ENCODE results near the gene DGCR6L.
"Not testable (repeated sequence)": the region's sequence is repeated elsewhere in the genome, so short reads cannot be mapped to it uniquely, and the experiment has no call there.

DGCR6L gene

GRCh38 chr22:20319041-20319744 lies 667 bp downstream of the DGCR6L start:
- CTCF ChIA-PET: interaction anchor here (1.0 to 1.5 kb wide), 2 partner anchors 20 to 81 kb away, joined by 4 read pairs; no protein-coding TSS in a partner anchor
- DNase-seq (ENCODE audit: extremely low spot score): peak; percentile 45
- POLR2A ChIA-PET: interaction anchor here (0.8 to 2.1 kb wide), 16 partner anchors 9 to 168 kb away, joined by 3 to 25 read pairs (median 4); partner anchors contain the start of gene ZNF74
- TF ChIP-seq L3MBTL2 (conservative IDR thresholded peaks at IDR 0.05) (peak; percentile 59; the same call in 1 of the 2 replicates), HDGF (IDR thresholded peaks at IDR 0.05; ENCODE audit: borderline replicate concordance) (no peak), ARNT (IDR thresholded peaks at IDR 0.05) (no peak), LEF1 (IDR thresholded peaks at IDR 0.05; ENCODE audit: borderline replicate concordance) (no peak), BHLHE40 (IDR thresholded peaks at IDR 0.05; ENCODE audit: borderline replicate concordance) (no peak)

- POLR2A ChIA-PET: interaction anchor here (2.1 kb wide), 1 partner anchor 76 kb away, joined by 25 read pairs; the partner anchor contains the start of gene ZNF74
- CTCF ChIA-PET: interaction anchor here (0.5 to 1.5 kb wide), 3 partner anchors 19 to 76 kb away, joined by 3 to 5 read pairs (median 4); no protein-coding TSS in a partner anchor
- DNase-seq (ENCODE audit: extremely low spot score): not testable (repeated sequence)
Measured at GRCh38 chr22:20318043-20318688, 1.7 kb downstream of the DGCR6L start.

GRCh38 chr22:20317402-20318042 lies 2.3 kb downstream of the DGCR6L start:
- CTCF ChIA-PET: interaction anchor here (0.5 to 0.6 kb wide), 2 partner anchors 26 to 77 kb away, joined by 3 to 5 read pairs; no protein-coding TSS in a partner anchor
- POLR2A ChIA-PET: not testable (repeated sequence)

GRCh38 chr22:20316844-20317401 lies 2.9 kb downstream of the DGCR6L start:
- POLR2A ChIA-PET: no interaction called here
- CTCF ChIA-PET: interaction anchor here (0.6 to 1.3 kb wide), 2 partner anchors 25 to 79 kb away, joined by 3 read pairs; no protein-coding TSS in a partner anchor
- DNase-seq (ENCODE audit: extremely low spot score): no peak
- TF ChIP-seq NFRKB (IDR thresholded peaks at IDR 0.05): no peak
- no peak for TF ChIP-seq TARDBP (IDR thresholded peaks at IDR 0.05)
- no peak for TF ChIP-seq CTBP1 (IDR thresholded peaks at IDR 0.05; ENCODE audit: borderline replicate concordance)
- no peak for TF ChIP-seq ELF4 (IDR thresholded peaks at IDR 0.05)
- TF ChIP-seq ARNT (IDR thresholded peaks at IDR 0.05): no peak
- no peak for TF ChIP-seq FOXM1 (IDR thresholded peaks at IDR 0.05; ENCODE audit: borderline replicate concordance)
- TF ChIP-seq PKNOX1 (IDR thresholded peaks at IDR 0.05): no peak
- TF ChIP-seq L3MBTL2 (conservative IDR thresholded peaks at IDR 0.05): no peak
- TF ChIP-seq BHLHE40 (IDR thresholded peaks at IDR 0.05; ENCODE audit: borderline replicate concordance): no peak
- no peak for TF ChIP-seq FOXA1 (IDR thresholded peaks at IDR 0.05)
- no peak for TF ChIP-seq SUZ12 (IDR thresholded peaks at IDR 0.05)
- no peak for TF ChIP-seq ZNF384 (IDR thresholded peaks at IDR 0.05)
- no peak for TF ChIP-seq SP1 (IDR thresholded peaks at IDR 0.05)
- TF ChIP-seq FOXK2 (IDR thresholded peaks at IDR 0.05): no peak
- TF ChIP-seq HDGF (IDR thresholded peaks at IDR 0.05; ENCODE audit: borderline replicate concordance): no peak

More at GRCh38 chr22:20317402-20318042, 2.3 kb downstream of the DGCR6L start:
- not testable (repeated sequence) for DNase-seq (ENCODE audit: extremely low spot score)

GRCh38 chr22:20316217-20316843 lies 3.5 kb downstream of the DGCR6L start:
- TF ChIP-seq BHLHE40 (IDR thresholded peaks at IDR 0.05; ENCODE audit: borderline replicate concordance) (no peak), HDGF (IDR thresholded peaks at IDR 0.05; ENCODE audit: borderline replicate concordance) (no peak), ZNF384 (IDR thresholded peaks at IDR 0.05) (no peak), SP1 (IDR thresholded peaks at IDR 0.05) (no peak), PKNOX1 (IDR thresholded peaks at IDR 0.05) (no peak), SUZ12 (IDR thresholded peaks at IDR 0.05) (no peak), NFRKB (IDR thresholded peaks at IDR 0.05) (no peak), L3MBTL2 (conservative IDR thresholded peaks at IDR 0.05) (no peak), ARNT (IDR thresholded peaks at IDR 0.05) (no peak), ELF4 (IDR thresholded peaks at IDR 0.05) (no peak), FOXA1 (IDR thresholded peaks at IDR 0.05) (no peak), LEF1 (IDR thresholded peaks at IDR 0.05; ENCODE audit: borderline replicate concordance) (no peak), CTBP1 (IDR thresholded peaks at IDR 0.05; ENCODE audit: borderline replicate concordance) (no peak), TARDBP (IDR thresholded peaks at IDR 0.05) (no peak), FOXK2 (IDR thresholded peaks at IDR 0.05) (no peak), FOXM1 (IDR thresholded peaks at IDR 0.05; ENCODE audit: borderline replicate concordance) (no peak)
- POLR2A ChIA-PET: no interaction called here
- no peak for DNase-seq (ENCODE audit: extremely low spot score)
- CTCF ChIA-PET: interaction anchor here (0.6 to 1.3 kb wide), 2 partner anchors 24 to 79 kb away, joined by 3 read pairs; no protein-coding TSS in a partner anchor
